ENCODE measurements around the gene UBL3.

UBL3 gene

GRCh38 chr13:29850213-29850898 is at the start of gene UBL3:
Gene UBL3 (minus strand): TSS chr13:29850617. CDS start chr13:29849538, 1,079 bp downstream.
- peak; percentile 95 for DNase-seq (ENCODE audit: low read depth)

- no peak for DNase-seq (ENCODE audit: low read depth)
Observed at GRCh38 chr13:29897102-29897501, 46.7 kb upstream of the UBL3 start.

- DNase-seq (ENCODE audit: low read depth), result no peak
Observed at GRCh38 chr13:29893438-29893837, 43.0 kb upstream of the UBL3 start.

- DNase-seq (ENCODE audit: low read depth), result no peak
Observed at GRCh38 chr13:29892151-29892550, 41.7 kb upstream of the UBL3 start.

GRCh38 chr13:29889111-29889510 is 38.7 kb upstream of the UBL3 start:
- no peak for DNase-seq (ENCODE audit: low read depth)

- DNase-seq (ENCODE audit: low read depth), result no peak
Observed at GRCh38 chr13:29888306-29888705, 37.9 kb upstream of the UBL3 start.

GRCh38 chr13:29887686-29888085 is 37.3 kb upstream of the UBL3 start:
- DNase-seq (ENCODE audit: low read depth), result no peak

GRCh38 chr13:29887030-29887557 is 36.7 kb upstream of the UBL3 start:
- no peak for DNase-seq (ENCODE audit: low read depth)

GRCh38 chr13:29886446-29886845 is 36.0 kb upstream of the UBL3 start:
- DNase-seq (ENCODE audit: low read depth), result peak; percentile 2

GRCh38 chr13:29885989-29886388 is 35.6 kb upstream of the UBL3 start:
- DNase-seq (ENCODE audit: low read depth), result no peak

GRCh38 chr13:29884671-29885430 is 34.4 kb upstream of the UBL3 start:
- DNase-seq (ENCODE audit: low read depth), result no peak

- DNase-seq (ENCODE audit: low read depth), result no peak
Observed at GRCh38 chr13:29883941-29884518, 33.6 kb upstream of the UBL3 start.

- DNase-seq (ENCODE audit: low read depth), result no peak
Observed at GRCh38 chr13:29882076-29882475, 31.7 kb upstream of the UBL3 start.

GRCh38 chr13:29878101-29878500 is 27.7 kb upstream of the UBL3 start:
- DNase-seq (ENCODE audit: low read depth), result no peak

GRCh38 chr13:29877456-29878078 is 27.1 kb upstream of the UBL3 start:
- no peak for DNase-seq (ENCODE audit: low read depth)

- DNase-seq (ENCODE audit: low read depth), result no peak
Observed at GRCh38 chr13:29875646-29876045, 25.2 kb upstream of the UBL3 start.

GRCh38 chr13:29868581-29868980 is 18.2 kb upstream of the UBL3 start:
- no peak for DNase-seq (ENCODE audit: low read depth)

GRCh38 chr13:29865934-29866333 is 15.5 kb upstream of the UBL3 start:
- DNase-seq (ENCODE audit: low read depth), result no peak

GRCh38 chr13:29861694-29862110 is 11.3 kb upstream of the UBL3 start:
- DNase-seq (ENCODE audit: low read depth), result no peak

GRCh38 chr13:29859971-29860370 is 9.6 kb upstream of the UBL3 start:
- no peak for DNase-seq (ENCODE audit: low read depth)

GRCh38 chr13:29858667-29859066 is 8.2 kb upstream of the UBL3 start:
- DNase-seq (ENCODE audit: low read depth), result no peak

GRCh38 chr13:29858231-29858630 is 7.8 kb upstream of the UBL3 start:
- no peak for DNase-seq (ENCODE audit: low read depth)

GRCh38 chr13:29857085-29857484 is 6.7 kb upstream of the UBL3 start:
- DNase-seq (ENCODE audit: low read depth), result no peak
